Fibroblast of skin of right biceps (primary cell): ENCODE measurements around the gene TNS2.
A peak's percentile ranks its signal among the peaks of the same experiment; 100 is the strongest.

Source experiments
- DNase-seq: peaks from one replicate; pipeline ENCODE4 v3.0.0-alpha.2; 2013

Gene TNS2

DNA sequence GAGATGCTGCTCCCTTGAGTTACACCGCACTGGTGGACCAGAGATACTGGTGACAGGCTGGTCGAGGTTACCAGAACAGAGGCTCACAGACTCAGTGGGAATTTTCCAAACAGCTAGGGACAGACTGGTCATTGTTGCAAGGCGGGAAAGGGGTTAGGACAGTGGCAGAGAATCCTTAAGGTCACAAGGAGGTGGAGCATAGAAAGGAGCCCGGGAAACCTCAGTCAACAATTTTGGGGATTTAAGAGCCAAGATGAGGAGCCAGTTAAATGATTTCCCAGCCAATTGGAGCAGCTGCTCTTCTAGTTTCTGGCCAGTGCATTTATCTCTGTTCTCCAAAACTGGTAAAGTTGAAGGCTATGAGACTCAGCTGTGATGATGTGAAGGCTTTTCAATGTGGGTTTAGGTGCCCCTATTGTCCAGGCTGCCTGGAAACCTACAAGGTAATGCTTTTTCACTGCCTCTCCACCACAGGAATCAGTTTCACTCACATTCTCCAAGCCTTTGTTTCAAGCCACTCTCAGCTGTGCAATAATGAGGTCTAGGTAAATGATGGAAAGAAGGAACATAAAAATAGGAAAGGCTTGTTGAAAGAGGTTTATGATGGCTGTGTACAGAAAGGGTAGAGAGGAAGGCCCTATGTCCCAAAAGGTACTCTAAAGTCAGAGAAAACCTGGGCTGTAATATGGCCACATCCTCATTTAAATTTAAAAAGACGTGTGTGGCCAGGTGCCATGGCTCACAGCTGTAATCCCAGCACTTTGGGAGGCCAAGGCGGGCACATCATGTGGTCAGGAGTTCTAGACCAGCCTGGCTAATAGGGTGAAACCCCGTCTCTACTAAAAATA lies 7.0 kb upstream of the TNS2 start:
- DNase-seq, result no peak

DNA sequence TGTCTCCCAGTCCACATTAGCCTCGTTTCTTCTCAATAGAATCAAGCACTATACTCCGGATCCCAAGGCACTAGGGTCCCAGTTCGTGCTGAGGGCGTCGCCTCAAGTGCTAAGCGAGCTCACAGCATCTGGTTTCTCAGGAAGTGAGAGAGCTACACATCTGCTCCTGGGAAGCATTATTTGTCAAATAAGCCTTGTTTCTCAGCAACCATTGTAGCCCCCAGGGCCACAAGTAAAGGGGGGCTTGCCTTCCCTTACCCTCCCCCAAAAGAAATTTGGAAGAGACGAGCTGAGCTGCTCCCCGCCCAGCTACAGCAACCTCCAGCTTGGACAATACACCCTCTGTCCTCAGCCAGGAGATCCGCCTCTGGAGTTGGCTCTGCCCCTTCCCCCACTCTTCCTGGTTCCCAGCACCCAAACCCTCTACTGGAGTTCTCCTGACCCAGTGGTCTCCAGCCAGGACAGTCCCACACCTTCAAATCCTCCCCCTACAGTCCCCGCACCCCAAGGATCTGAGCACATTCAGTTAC lies 5.7 kb upstream of the TNS2 start:
- no peak for DNase-seq

DNA sequence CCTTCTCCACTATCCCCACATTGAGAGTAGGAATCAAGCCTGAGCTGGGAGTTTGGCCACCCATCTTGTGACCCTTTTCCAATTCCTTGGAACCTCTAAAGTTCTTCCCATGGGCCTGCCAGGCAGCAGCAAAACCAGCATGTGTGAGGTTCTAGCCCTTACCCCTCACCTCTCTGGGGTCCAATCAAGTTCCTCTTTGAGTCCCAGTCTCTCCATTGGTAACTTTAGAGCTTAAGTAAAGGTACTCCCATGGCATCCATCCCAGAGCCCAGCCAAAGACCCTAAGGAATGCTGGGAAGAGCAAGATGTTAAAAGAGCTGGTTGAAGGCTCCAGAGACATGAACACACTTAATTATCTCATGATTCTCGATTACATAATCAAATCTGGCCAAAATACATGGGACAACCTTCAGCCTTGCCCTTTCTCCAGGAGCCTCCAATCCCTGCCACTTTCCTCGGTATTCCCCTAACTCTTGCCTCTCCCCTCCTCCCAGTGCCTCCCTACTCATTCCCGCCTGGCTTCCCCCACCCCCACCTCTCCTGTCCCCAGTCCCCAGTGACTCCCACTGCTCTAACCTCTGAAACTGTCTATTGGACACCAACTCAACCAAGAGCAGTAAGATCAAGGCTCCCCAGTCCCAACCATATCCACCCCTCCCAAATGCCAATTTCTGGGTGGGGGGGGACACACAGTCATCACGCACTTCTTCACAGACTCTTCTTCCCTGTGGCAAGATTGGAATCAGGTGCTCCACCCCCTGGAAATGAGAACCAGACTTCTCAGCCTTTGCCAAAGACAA lies 4.8 kb upstream of the TNS2 start:
- no peak for DNase-seq

DNA sequence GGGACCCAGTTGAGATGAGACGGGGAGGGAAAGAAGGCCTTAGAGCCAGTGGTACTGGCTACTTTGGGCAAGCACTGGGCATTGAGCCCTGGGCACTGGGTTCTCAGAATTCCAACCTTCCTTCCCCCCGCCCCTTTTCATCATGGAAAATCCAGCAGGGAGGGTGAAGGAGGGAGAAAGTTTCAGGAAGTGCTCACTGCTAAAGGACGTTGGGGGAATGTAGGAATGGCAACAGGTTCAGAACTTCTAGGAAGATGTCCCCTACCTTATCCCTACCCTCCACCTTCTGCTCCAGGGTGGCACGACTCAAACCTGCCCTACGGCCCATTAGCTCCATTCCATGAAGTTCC lies 4.2 kb upstream of the TNS2 start:
- DNase-seq, result no peak

DNA sequence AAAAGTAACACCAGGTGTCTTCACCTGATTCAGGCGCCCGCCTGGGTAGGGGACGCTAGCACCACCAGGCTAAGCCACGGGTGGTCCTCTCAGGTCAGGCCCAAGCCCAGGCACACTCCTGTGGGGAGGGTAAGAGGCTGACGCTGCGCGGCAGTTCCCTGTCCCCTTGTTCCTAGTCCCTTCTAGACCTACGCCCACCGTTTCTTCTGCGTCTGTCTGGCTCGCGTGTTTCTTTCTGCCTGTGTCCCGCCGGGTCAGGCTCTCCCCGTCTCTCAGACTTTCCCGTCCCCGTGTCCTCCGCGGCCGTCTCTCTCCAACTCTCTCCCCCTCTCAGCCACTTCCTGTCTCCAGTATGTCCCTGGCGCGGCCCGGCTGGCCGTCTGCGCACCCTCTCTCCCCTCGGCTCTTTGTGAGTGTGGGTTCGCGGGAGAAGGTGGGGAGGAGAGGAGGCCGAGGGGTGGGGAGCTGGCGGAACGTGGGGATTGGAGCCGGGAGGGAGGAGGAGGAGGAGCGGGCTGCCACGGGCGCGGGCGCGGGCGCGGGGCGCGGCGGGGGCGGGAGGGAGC lies 3.1 kb upstream of the TNS2 start:
- DNase-seq, result peak; percentile 91

DNA sequence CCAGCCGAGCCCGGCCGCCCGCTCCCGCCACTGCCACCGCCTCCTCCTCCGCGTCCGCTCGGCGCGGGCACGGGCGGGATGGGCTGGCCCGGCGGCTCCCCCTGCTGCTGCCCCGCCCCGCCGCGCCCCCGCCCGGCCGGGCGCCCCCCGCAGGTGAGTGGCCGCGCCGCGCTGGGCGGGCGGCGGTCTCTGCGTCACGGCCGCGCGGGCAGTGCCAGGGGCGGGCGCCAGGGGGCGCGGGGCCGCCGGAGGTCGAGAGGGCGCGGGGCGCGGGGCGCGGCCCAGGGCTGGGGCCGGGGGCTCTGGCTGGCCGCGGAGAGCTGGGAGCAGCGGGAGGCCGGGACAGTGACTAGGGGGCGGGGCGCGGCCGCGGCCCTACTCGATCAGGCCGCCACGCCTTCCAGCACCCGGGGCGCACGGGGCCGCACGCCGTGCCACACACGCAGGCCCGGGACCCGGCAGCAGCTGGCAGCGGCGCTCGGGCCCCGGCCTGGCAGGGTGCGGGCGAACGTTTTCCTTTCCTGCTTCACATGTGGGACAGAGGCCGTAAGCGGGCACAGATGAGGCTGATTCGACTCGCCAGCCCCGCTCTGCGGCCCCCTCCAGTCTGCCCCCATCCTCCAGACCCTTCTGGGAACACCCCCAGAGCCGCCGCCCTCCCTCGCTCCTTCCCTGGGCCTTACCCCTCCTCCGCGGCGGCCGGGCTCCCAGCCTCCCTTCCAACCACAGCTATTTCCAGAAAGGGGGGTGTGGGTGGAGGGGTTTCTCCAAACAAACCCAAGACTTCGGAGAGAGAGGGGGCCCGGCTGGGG lies 2.4 kb upstream of the TNS2 start:
- peak; percentile 93 for DNase-seq

DNA sequence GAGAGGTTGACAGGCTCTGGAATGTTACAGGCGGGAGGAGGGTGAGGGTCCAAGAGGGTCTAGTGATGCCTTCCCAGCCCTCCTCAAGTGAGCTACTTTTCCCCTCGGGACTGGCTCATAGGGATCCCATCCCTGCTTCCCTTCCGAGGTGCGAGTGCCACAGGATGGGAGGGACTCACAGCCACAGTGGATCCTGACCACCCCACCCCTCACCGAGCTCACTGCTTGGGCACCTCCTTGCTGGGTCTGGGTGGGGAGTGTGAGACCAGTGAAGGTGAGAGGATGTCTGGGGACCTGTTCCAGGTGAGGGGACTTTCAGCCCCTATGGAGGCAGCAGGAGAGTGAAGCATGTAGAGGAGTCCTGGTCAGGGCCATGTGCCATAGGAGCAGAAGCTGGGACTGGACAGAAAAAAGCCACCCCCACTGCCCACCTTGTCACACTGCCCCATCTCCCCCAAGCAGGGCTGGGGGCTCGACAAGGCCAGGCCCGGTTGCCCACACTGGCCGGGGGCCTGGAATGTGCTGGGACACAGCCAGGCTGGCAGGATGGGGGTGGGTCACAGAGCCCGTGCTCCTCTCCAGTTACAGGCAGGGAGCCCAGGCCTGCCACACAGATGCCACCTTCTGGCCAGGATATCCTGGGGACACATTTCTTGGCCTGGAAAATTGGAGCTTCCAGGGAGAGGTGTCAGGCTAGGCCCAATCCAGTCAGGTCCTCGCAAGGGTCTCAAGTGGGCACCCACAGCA lies 1.7 kb upstream of the TNS2 start:
- DNase-seq, result peak; percentile 50

DNA sequence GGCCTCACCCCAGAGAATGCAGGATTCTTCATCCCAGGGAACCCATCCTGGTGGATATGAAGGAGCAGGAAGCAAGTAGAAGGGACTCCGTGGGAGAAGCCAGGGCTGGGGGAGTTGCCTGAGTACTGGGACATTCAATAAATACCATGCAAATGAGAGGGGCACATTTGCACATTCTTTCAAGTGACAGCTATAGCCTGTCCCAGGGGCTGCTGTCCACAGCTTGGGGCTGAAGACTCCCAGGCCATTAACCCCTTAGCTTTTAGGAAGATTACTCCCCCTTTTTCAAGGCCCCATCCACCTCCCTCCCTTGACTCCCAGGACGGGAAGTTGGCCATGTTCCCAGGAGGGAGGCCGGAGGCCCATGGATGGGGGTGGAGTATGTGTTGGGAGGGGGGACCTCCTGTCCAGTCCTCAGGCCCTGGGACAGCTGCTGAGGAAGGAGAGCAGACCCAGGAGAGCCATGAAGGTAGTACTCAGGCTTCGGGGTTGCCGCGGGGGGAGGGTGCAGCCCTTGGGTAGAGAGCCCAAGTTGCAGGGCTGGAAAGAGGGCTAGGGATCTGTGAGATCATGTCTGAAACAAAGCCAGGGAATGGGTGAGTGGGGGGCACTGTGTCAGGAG lies 974 bp upstream of the TNS2 start:
- peak; percentile 70 for DNase-seq

DNA sequence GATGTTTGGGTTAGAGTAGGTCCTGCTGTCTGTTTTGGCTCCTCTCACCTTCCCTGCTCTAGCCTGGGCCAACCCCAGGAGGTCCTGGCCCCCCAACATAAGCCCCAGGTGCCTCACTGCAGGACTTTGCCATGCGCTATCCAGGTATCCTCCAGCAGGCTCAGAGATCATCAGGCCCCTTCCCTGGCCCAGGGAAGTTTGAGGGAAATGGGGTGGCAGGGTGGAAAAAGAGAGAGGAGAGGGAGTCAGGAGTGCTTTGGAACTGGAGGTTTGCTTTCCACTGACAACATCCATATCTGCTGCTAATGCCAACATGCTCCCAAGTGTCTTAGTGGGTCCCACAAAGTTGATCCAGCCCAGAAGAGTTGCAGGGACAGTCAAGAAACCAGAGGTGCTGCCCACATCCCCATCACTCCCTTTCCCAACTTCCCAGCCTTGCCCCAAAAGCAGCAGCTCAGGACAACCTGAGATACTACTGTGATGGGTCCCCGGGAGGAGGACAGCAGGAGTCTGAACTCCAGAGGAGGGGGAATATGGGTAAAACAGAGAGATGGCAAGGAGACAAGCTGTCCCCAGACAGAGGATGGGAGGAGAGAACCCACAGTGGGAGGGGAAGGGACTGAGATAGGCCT lies 677 bp downstream of the TNS2 start:
- no peak for DNase-seq

DNA sequence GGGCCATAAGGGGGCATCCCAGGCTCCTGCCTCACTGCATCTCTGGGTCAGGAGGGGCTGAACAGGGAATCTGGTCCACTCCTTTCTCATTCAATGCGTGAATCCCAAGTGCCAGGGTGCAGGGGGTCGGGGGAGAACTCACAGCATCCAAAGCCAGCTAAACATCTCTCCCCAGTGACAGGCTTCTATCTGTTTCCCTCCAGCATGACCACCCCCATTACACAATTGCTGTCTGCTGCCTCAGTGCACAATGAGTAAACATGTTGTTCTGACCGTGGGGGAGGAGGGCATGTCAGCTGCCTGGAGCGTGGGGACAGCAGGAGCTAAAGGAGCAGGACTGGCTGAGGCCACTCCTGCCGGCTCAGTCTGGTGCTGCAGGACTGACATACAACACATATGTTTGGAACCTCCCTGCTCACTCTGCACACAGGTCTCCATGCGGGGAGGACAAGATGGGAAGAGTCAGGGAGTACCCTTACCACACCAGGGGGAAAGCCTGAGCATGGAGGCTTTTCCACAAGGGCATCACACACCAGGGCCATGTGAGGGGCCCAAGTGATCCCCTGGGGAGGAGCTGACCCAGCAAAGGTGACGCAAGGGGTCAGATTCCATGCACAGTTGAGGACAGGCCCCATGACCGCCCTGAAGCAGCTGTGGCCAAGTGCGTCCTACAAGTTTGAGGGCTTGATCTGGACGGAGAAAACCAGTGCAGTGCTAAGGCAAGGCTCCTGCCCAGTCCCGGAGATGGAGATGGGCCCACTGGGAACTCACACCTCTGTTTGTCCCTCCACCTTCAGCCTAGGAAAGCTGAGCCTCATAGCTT lies 1.4 kb downstream of the TNS2 start:
- DNase-seq, result peak; percentile 62

DNA sequence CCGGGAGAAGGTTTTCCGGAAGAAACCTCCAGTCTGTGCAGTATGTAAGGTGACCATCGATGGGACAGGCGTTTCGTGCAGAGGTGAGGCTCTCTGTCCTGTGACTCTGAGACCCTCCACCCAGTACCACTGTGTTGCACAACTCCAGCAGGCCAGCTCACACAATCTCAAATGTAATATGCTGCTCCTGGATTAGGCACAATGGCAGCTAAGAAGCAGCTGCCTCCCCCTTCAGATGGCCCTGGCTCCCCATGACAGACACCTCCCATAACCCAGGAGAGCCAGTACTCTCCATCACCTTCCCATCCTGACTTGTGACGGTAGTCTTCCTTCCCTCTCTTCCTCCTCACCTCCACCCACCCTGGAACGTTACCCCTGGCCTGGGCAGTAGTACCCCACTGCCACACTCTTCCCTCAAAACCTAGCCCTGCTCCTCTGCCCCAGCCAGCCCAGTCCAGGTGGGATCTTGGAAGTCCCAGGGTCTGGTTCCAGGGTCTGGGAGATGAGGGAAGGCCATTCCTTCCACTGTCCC lies 2.1 kb downstream of the TNS2 start:
- DNase-seq, result no peak

DNA sequence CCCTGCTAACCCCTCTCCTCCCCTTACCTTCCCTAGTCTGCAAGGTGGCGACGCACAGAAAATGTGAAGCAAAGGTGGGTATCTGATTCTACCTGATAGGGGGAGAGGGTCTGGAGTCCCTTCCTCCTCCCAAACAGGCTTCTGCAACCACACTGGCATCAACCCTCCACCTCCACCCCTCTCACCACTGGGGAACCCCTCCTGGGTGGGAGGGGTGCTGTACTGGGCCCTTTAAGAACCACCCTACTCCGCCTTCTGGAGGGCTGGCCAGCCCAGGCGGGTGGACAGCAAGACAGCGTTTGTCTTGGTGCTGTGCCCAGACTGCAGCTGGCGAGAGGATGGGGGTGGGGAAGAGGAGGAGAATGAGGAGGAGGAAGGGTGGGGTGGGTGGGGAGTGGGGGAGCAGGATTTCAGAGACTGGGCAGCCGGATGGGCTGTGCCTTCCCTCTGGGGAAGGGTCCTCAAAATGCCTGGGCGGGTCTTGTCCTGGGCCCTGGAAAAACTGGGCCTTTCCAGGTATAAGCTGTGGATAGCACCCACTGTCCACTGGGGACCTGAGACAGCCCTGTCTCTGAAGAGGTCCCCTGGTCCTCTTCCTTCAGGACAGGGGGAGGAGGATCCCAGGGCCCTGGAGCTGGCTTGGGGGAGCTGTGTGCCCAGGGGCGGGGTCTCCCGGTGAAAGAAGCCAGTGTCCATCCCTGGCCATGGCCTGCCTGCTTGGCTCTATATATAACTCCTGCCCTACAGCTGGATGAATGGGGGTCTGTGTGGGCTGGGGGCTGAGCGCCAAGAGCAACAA lies 2.8 kb downstream of the TNS2 start:
- DNase-seq, result peak; percentile 75

DNA sequence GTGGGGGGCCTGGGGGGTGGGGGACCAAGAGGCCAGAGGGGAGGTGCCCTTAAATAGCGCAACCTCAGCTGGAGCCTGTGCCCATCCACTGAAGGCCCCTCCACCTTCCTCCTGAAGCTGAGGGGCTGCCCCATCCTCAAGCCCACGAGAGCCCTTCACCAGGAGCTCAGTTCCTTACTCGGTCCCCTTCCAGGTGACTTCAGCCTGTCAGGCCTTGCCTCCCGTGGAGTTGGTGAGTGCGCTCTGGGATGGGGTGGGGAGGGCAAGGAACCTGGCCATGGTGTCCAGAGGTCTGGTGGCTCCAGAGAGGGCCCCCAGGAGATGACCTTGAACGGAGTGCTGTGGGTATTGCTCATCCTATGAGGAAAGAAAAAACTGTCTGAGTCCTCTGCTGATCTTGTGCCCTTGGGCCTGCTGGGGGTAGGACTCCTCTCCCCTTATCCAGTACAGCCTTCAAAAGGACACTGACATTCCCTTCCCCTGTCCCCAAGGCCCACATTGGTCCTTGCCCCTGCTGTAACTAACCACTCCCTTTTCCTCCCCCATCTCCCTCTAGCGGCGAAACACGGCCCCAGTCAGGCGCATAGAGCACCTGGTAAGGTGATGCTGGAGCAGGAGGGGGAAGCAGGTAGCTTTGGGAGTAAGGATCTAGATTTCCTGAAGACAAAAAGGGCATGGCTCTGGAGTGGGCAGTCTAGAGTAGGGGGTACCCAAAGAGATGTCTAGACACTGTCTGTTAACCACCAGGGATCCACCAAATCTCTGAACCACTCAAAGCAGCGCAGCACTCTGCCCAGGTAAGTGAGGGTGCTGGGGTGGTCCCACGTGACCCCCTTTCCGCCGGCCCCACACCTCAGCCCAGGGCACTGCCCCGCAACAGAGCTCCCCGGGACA lies 3.6 kb downstream of the TNS2 start:
- DNase-seq, result no peak

DNA sequence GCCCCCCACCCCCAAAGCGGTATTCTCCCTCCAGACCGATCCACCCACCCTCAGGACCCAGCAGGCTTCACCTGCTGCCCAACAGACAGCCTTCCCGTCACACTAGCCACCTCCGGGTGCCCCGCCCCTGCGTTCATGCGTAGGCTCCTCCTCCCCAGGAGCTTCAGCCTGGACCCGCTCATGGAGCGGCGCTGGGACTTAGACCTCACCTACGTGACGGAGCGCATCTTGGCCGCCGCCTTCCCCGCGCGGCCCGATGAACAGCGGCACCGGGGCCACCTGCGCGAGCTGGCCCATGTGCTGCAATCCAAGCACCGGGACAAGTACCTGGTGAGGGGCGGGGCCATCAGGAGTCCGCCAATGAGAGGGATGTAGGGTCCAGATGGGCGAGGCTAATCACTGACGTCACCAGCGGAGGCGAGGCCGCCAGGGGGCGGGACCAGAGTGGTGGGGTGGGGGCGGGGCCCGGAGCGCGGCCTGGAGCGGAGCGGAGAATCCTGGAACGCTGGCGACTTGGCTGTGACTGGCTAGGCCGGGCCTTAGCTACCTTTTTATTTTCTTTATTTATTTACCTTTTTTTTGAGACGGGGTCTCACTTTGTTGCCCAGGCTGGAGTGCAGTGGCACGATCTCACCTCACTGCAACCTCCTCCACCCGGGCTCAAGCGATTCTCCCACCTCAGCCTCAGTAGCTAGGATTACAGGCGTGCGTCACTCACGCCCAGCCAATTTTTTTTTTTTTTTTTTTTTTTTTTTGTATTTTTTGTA lies 4.4 kb downstream of the TNS2 start:
- DNase-seq, result peak; percentile 91

DNA sequence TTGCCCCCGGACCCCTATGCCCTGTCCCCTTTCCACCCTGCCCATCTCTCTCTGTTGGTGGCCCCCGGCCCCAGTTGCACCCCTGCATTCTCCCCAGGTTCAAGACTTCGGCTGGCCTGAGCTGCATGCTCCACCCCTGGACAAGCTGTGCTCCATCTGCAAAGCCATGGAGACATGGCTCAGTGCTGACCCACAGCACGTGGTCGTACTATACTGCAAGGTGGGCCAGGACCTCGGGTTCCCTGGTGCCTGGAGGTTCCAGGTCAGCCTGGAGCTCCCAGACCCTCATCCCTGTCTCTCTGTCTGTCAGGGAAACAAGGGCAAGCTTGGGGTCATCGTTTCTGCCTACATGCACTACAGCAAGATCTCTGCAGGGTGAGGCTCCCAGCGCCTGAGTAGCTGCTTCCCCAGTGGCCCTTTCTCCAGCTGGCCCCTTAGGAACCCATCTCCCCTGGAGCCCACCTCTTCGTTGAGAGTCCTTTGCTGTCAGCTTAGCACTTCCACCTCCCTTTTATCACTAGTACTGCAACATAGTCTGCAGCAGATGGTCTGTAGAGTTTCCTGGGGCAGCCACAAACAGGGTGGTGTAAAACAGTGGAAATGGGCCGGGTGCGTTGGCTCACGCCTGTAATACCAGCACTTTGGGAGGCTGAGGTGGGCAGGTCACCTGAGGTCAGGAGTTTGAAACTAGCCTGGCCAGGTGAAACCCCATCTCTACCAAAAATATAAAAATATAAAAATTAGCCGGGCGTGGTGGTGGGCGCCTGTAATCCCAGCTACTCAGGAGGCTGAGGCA lies 5.8 kb downstream of the TNS2 start:
- DNase-seq, result no peak

DNA sequence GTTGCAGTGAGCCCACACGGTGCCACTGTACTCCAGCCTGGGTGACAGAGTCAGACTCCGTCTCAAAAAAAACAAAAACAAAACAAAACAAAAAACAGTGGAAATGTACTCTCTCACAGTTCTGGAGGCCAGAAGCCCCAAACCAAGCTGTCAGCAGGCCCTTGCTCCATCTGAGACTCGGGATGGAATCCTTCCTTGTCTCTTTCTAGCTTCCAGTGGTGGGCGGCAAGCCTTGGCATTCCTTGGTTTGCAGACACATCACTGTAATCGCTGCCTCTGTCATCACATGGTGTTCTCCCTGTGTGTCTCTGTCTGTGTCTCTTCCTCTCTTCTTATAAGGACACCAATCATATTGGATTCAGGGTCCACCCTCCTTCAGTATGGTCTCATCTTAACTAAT lies 6.4 kb downstream of the TNS2 start:
- peak; percentile 47 for DNase-seq
